GM18858 (cell line): Measurements from ENCODE around the gene TM2D3.
"Not testable (repeated sequence)": the region's sequence is repeated elsewhere in the genome, so short reads cannot be mapped to it uniquely, and the experiment has no call there.

Experiments used
- ATAC-seq: cut with Tn5 transposase; IDR thresholded peaks from one replicate; pipeline ENCODE4 v1.9.1; 2021; ENCODE audit not compliant: unreplicated experiment

TM2D3 gene

DNA sequence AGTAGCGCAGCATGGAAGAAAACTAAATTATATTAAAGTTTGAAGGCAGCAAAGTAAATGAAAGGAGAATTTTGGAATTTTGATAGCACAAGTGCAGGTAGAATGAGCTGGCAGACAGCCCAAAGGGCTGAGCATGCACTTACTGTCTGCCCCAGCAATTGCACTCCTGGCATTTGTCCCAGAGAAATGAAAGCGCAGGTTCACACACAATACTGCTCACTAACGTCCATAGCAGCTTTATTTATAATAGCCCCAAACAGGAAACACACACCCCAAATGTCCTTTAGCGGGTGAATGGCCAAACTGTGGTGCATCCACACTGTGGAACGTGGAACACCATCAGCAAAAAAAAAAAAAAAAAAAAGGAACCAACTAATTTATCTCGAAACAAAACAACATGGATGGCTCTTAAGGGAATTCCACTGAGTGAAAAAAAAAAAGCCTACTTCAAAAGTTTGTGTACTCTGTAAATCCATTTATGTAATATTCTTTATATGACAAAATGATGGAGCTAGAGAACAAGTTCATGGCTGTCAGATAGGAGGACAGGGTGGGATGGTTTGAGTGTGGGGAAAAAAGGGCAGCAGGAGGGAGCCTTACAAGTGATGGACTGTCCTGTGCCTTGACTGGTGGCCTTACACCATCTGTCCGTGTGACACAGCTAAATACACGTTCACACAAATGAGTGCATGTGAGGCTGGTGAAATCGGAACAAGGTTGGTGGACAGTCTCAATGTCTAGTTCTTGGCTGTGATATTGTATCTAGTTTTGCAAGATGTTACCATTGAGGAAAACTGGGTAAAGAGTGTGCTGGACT is 6.0 kb upstream of the TM2D3 start:
- ATAC-seq, result no peak

- no peak for ATAC-seq
Measured at GRCh38 chr15:101657171-101657570, 5.0 kb upstream of the TM2D3 start.

DNA sequence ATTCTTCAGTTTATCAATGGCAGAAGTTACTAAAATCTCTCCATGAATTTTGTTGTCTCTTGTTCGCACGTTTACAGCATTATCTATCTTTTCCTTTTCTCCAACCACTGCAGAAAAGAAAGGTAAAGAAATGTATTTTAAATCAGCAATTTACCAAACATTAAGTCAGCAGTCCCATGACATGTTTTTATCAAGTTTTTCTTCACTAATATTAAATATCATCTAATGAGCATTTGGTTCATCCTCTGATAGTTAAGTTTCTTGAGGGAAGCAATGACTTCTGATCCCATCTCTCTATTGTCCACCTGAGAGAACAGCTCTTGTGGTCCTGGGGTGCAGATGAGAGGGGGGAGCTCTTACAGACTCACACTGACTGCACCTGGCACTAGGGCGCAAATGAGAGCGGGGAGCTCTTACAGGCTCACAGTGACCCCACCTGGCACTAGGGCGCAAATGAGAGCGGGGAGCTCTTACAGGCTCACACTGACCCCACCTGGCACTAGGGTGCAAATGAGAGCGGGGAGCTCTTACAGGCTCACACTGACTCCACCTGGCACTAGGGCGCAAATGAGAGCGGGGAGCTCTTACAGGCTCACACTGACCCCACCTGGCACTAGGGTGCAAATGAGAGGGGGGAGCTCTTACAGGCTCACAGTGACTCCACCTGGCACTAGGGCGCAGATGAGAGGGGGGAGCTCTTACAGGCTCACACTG is 2.6 kb upstream of the TM2D3 start:
- ATAC-seq, result not testable (repeated sequence)

DNA sequence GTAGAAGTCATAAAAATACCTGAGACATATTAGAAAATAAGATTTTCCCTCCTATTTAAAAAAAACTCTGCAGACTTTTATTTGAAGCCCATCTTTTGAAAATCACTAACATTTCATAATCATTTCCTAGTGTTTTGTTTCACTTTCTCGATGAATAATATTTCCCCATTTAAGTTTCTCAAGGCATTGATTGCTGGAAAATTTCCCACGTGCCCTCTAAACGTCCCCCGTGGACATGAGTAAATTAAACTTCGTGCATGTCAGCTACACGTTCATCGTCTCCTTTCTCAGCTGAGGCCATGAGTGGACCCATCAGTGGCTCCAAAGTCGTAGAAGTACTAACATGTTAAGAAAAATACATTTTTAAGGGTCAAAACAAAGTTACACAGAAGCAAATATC is 2.0 kb upstream of the TM2D3 start:
- ATAC-seq, result no peak

DNA sequence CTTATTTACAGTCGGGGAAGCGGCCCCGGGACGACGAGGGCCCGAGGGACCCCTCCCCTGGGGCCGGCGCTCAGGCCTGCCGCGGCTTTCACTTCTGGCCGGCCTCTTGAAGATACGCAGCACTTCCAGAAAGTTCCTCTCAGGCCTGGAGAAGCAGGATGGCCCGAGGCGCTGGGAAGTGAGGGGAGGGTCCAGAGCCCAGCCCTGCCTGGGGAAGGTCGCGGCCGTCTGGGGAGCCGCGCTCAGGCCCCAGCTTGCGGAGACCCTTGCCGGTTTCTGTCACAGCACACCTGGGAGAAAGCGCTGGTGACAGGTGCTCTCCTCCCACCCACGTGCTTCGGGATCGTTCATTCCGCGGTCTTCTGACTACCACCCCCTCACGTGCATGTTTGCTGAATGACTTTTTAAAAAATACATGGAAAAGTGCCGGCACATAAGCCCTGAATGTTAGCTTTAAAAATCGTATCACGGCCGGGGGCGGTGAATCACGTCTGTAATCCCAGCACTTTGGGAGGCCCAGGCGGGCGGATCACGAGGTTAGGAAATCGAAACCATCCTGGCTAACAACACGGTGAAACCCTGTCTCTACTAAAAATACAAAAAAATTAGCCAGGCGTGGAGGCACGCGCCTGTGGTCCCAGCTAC is 727 bp upstream of the TM2D3 start:
- ATAC-seq, result no peak

GRCh38 chr15:101651554-101652097 is 555 bp downstream of the TM2D3 start:
- ATAC-seq, result peak; percentile 38

DNA sequence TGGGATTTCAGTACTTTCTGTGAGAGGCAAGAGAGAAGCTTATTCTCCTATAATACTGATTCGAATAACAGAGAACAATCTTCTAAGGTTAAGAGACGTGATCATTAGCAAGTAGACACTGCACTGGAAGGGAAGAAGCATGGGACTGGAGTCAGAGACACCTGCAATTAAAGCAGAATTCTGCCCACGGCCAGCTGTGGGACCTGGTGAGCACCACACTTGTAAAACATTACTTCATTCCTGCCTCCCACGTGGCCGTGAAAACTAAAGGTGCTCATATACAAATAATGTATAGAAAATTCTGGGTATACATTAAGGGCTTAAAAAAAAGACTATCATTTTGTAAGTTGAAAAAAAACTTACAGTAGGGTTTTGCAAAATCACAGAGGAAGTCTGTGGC is 2.0 kb downstream of the TM2D3 start:
- no peak for ATAC-seq

GRCh38 chr15:101648356-101648755 is 3.8 kb downstream of the TM2D3 start:
- no peak for ATAC-seq

GRCh38 chr15:101647251-101647650 is 4.9 kb downstream of the TM2D3 start:
- no peak for ATAC-seq

GRCh38 chr15:101646672-101647071 is 5.5 kb downstream of the TM2D3 start:
- ATAC-seq, result no peak

- no peak for ATAC-seq
Measured at GRCh38 chr15:101642361-101642760, 9.8 kb downstream of the TM2D3 start.

- peak; percentile 45 for ATAC-seq
Measured at GRCh38 chr15:101641894-101642293, 10.3 kb downstream of the TM2D3 start.

- peak; percentile 47 for ATAC-seq
Measured at GRCh38 chr15:101641129-101641764, 10.9 kb downstream of the TM2D3 start.

- ATAC-seq, result no peak
Measured at GRCh38 chr15:101639667-101640066, 12.5 kb downstream of the TM2D3 start.

DNA sequence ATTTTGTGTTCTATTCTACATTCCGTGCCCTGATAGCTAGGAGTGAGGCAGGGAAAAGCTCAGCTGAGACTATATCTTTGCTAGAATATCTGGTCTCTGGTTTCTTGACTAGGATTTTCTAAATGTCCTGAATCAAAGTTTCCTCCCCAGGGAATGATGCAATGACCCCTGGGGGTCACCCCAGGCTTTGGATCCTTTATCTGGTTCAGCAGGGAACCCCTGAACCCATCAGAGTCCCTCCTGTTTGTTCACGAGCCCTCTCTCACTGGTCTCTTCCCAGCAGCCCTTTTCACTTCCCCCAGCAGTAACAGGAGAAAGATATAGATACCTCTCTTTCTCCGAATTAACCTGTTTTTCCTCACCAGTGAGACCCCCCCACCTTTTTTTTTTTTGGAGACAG is 14.3 kb downstream of the TM2D3 start:
- no peak for ATAC-seq

- no peak for ATAC-seq
Measured at GRCh38 chr15:101637516-101637915, 14.7 kb downstream of the TM2D3 start.

- ATAC-seq, result no peak
Measured at GRCh38 chr15:101637038-101637437, 15.1 kb downstream of the TM2D3 start.

GRCh38 chr15:101635944-101636727 is 16.0 kb downstream of the TM2D3 start:
- no peak for ATAC-seq

GRCh38 chr15:101633356-101633755 is 18.8 kb downstream of the TM2D3 start:
- ATAC-seq, result no peak

DNA sequence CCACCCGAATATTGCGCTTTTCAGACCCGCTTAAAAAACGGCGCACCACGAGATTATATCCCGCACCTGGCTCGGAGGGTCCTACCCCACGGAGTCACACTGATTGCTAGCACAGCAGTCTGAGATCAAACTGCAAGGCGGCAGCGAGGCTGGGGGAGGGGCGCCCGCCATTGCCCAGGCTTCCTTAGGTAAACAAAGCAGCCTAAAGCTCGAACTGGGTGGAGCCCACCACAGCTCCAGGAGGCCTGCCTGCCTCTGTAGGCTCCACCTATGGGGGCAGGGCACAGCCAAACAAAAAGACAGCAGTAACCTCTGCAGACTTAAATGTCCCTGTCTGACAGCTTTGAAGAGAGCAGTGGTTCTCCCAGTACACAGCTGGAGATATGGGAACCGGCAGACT is 25.5 kb downstream of the TM2D3 start:
- ATAC-seq, result not testable (repeated sequence)
